GM12872 (cell line): ENCODE data around the gene VAMP2.

ENCODE experiments used
- CTCF ChIP-seq: IDR thresholded peaks from 3 replicates; pipeline ENCODE4 v1.5.1; 2011; ENCODE audit warnings: low read depth, mild to moderate bottlenecking, low read length, moderate library complexity; ENCODE audit not compliant: insufficient read depth

VAMP2 gene

GRCh38 chr17:8123695-8124349 lies 38.9 kb downstream of the VAMP2 start, which contains the start of gene HES7:
HES7 (minus strand) TSS chr17:8124106; CDS start chr17:8124084, 22 bp downstream.
- no peak for TF ChIP-seq CTCF

GRCh38 chr17:8122924-8123694 lies 39.6 kb downstream of the VAMP2 start:
- TF ChIP-seq CTCF: no peak

- TF ChIP-seq CTCF: no peak
Observed at GRCh38 chr17:8122422-8122923, 40.3 kb downstream of the VAMP2 start.

DNA sequence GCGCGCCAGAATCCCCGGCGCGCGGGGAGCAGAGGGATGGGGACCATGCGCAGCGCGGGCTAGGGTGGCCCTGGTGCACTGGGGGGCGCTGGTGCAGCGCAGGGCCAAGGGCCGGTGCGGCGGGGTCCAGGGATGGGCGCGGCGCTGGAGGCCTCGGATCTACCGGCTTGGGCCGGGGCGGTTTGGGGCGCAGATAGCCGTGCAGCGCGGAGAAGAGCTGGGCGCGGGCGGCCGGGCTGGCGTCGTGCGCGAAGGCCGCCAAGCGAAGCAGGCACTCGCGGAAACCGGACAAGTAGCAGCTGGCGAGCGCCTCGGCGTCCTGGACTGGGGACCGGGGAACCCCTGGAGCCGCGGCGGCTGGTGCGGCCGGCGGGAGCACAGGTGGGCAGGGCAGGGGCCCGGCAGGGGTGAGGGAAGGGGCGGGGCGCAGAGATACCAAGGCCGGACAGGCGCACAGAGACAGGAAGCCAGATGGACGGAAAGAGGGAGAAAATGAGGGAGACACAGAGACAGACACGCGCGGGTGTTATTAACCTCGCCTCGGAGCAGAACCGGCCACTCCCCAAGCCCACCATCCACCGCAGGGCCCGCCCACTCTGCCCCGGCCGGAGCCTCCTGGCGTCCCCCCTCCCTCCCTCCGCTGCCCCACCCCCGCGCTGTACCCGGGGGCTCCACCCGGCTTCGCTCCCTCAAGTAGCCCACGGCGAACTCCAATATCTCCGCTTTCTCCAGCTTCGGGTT lies 40.9 kb downstream of the VAMP2 start:
- TF ChIP-seq CTCF: peak; percentile 66; the same call in 2 of the 3 replicates

DNA sequence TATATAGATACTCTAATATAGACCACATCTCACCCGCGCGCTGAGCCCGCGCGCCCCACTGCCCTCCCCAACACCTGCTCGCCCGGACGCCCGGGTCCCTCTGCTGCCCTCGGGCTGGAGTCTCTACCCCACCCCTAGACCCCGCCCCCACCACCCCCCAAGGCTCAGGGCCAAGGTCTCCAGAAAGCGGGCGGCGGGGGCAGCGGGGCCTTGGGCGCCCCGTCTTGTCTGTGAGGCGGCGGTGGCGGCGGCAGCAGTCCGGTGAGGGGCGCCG lies 41.4 kb downstream of the VAMP2 start:
- TF ChIP-seq CTCF: no peak

GRCh38 chr17:8120520-8121406 lies 42.0 kb downstream of the VAMP2 start:
- TF ChIP-seq CTCF: peak; percentile 67
